ENCODE results near the gene HAS3. TPM values are rescaled to one million over a fixed set of nuclear protein-coding genes. Genes with fewer than 3 reads are reported as not detected.
A peak's percentile ranks its signal among the peaks of the same experiment; 100 is the strongest.

HAS3 gene
- total and polyA plus RNA-seq, 8 donors = 0.69 to 3.9 (median 1.0) TPM

DNA sequence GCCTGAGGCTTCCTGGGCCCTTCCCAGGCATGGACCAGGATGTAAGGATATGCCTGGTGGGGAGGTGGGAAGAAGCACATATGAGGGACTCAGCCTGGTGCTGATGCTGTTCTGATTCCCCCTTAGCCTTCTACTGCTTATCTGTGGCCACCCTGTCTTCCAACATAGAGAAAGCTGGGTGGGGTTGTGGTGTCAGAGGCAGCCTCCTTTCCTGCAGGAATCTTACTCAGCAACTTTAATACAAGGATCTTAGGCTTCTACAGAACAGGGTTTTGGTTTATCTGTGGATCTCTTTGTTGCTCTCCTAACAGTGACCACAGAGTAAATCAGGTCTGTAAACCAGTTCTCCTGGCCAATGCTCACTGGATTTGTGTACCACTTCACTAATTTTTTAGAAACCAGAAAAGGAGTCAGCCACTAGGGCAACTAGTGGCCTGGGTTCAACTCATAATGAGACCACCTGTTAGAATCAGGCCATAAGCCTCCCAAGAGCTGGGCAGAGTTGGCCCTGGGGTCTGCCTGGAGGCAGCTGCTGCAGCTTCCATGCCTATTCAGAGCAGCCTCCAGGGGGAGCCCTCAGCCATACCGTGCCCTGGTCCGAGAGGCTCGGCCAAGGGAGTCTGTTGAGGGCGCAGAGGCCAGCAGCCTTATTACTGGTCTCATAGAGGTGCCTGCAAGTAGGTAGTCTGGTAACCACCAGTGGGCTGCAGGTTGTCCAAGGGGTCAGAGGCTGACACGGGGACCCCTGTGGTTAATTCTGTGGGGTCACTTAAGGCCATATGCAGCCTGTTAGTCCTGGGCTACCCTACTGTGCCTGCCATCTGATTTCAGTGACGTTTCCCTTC, 7.1 kb downstream of the HAS3 start:
- no peaks in the 10 kb centered on the region for H3K9me3 ChIP-seq
- H3K4me3 ChIP-seq = no peak overlapping the region
- peak; percentile 71 to 79 (median 75) for TF ChIP-seq CTCF (IDR thresholded peaks at IDR 0.05)
- no peaks in the 10 kb centered on the region for H3K36me3 ChIP-seq
- H3K4me1 ChIP-seq = peaks cover 0 to 5% (median 1%) of the 10 kb centered on the region in 3 donors
- ATAC-seq (peak; percentile 85 to 96 (median 90)), DNase-seq (peak; percentile 53 to 90 (median 79)), FAIRE-seq (no peak)
- H3K27ac ChIP-seq = no peak overlapping the region
- no peaks in the 10 kb centered on the region for H3K27me3 ChIP-seq
- 27 to 28% methylated on average over 6 of the region's 6 CpGs for WGBS, 2 donors
- intact Hi-C loops (cut with DNase I) = no loop called here

GRCh38 chr16:69113216-69113615, 7.8 kb downstream of the HAS3 start:
- H3K36me3 ChIP-seq = no peaks in the 10 kb centered on the region
- FAIRE-seq = no peak
- no peaks in the 10 kb centered on the region for H3K4me1 ChIP-seq
- 92 to 99% methylated on average over 7 of the region's 7 CpGs for WGBS, 2 donors
- TF ChIP-seq CTCF (IDR thresholded peaks at IDR 0.05) = no peak
- no peaks in the 10 kb centered on the region for H3K9me3 ChIP-seq
- H3K27me3 ChIP-seq = no peaks in the 10 kb centered on the region
- DNase-seq = peak in 1 of 6 donors; percentile 27
- no peak overlapping the region for H3K27ac ChIP-seq
- ATAC-seq = no peak
- H3K4me3 ChIP-seq = no peak overlapping the region
- intact Hi-C loops (cut with DNase I) = no loop called here

GRCh38 chr16:69114346-69114975, 9.0 kb downstream of the HAS3 start:
- peak in 1 of 6 donors; percentile 31 for DNase-seq
- TF ChIP-seq CTCF (IDR thresholded peaks at IDR 0.05) = no peak
- FAIRE-seq = no peak
- Histone ChIP-seq H3K9me3 (no peaks in the 10 kb centered on the region), H3K4me1 (peaks cover 4 to 9% (median 9%) of the 10 kb centered on the region in 3 donors), H3K27me3 (no peaks in the 10 kb centered on the region), H3K36me3 (no peaks in the 10 kb centered on the region), H3K4me3 (no peak overlapping the region), H3K27ac (no peak overlapping the region)
- 94 to 96% methylated on average over 25 of the region's 25 CpGs for WGBS, 2 donors
- intact Hi-C loops (cut with DNase I) = no loop called here
- ATAC-seq = no peak

GRCh38 chr16:69114976-69115355, 9.5 kb downstream of the HAS3 start:
- peak in 1 of 6 donors; percentile 21 for DNase-seq
- no peaks in the 10 kb centered on the region for H3K36me3 ChIP-seq
- WGBS, 2 donors = 95% methylated on average over 6 of the region's 6 CpGs

More at GRCh38 chr16:69114976-69115355, 9.5 kb downstream of the HAS3 start:
- no peak for ATAC-seq
- FAIRE-seq = no peak
- Histone ChIP-seq H3K4me1 (peaks cover 8 to 14% (median 11%) of the 10 kb centered on the region in 3 donors), H3K9me3 (no peaks in the 10 kb centered on the region), H3K4me3 (no peak overlapping the region), H3K27me3 (no peaks in the 10 kb centered on the region), H3K27ac (no peak overlapping the region)
- intact Hi-C loops (cut with DNase I) = no loop called here
- no peak for TF ChIP-seq CTCF (IDR thresholded peaks at IDR 0.05)
